Ovary (tissue), 3 donors: ENCODE results near the gene NOXA1.

Source experiments
- CTCF ChIP-seq, 3 donors: fragments of 450-650 bp in 2 of 3; fragments of 200-600 bp in 1 of 3; IDR thresholded peaks; one replicate each; pipeline versions ENCODE4 v1.5.1 to v1.8.0; 2016 to 2022; ENCODE audit warnings: antibody characterized with exemption in 3 of 3, mild to moderate bottlenecking in 1 of 3
- EP300 ChIP-seq: sonication (generic); formaldehyde crosslinking; IDR thresholded peaks from one replicate; pipeline ENCODE4 v1.6.1; 2017; ENCODE audit warnings: antibody characterized with exemption
- POLR2A ChIP-seq: fragments of 450-650 bp; IDR thresholded peaks from one replicate; pipeline ENCODE4 v1.6.1; 2017; ENCODE audit warnings: antibody characterized with exemption, mild to moderate bottlenecking, moderate library complexity
- donor health status: DM: no; HTN: no; CAD: no.

- TF ChIP-seq CTCF (IDR thresholded peaks at IDR 0.05) = no peak
- TF ChIP-seq POLR2A = no peak
- no peak for TF ChIP-seq EP300
Observed at GRCh38 chr9:137457406-137458193, 34.4 kb downstream of the NOXA1 start.
